Measurements from ENCODE around the gene HOXA10. TPM values are rescaled to one million over a fixed set of nuclear protein-coding genes. Genes with fewer than 3 reads are reported as not detected.
A peak's percentile ranks its signal among the peaks of the same experiment; 100 is the strongest.

The HOXA10 gene
- total RNA-seq, 1 donor from 2014 or later: 27.3 TPM

GRCh38 chr7:27145165-27145913 lies 28.8 kb downstream of the HOXA10 start:
- no peak for DNase-seq (ENCODE audit: low read depth)

GRCh38 chr7:27144781-27145164 lies 29.3 kb downstream of the HOXA10 start:
- no peak for DNase-seq (ENCODE audit: low read depth)

- no peak for DNase-seq (ENCODE audit: low read depth)
Measured at GRCh38 chr7:27143950-27144780, 30.0 kb downstream of the HOXA10 start.

- DNase-seq (ENCODE audit: low read depth): peak; percentile 98
Measured at GRCh38 chr7:27143023-27143949, 30.8 kb downstream of the HOXA10 start, which contains the start of gene HOXA5. HOXA5 (minus strand) TSS chr7:27143681; CDS start chr7:27143607, 74 bp downstream.

- DNase-seq (ENCODE audit: low read depth): no peak
Measured at GRCh38 chr7:27142580-27143022, 31.5 kb downstream of the HOXA10 start.

GRCh38 chr7:27141923-27142579 lies 32.1 kb downstream of the HOXA10 start:
- no peak for DNase-seq (ENCODE audit: low read depth)

GRCh38 chr7:27141137-27141922 lies 32.8 kb downstream of the HOXA10 start:
- DNase-seq (ENCODE audit: low read depth): no peak

- DNase-seq (ENCODE audit: low read depth): no peak
Measured at GRCh38 chr7:27140126-27140857, 33.8 kb downstream of the HOXA10 start.

- DNase-seq (ENCODE audit: low read depth): no peak
Measured at GRCh38 chr7:27139334-27140125, 34.6 kb downstream of the HOXA10 start.

- DNase-seq (ENCODE audit: low read depth): no peak
Measured at GRCh38 chr7:27138985-27139333, 35.2 kb downstream of the HOXA10 start.

GRCh38 chr7:27138472-27138871 lies 35.6 kb downstream of the HOXA10 start:
- no peak for DNase-seq (ENCODE audit: low read depth)

- DNase-seq (ENCODE audit: low read depth): peak; percentile 92
Measured at GRCh38 chr7:27137640-27138315, 36.3 kb downstream of the HOXA10 start.

- DNase-seq (ENCODE audit: low read depth): peak; percentile 94
Measured at GRCh38 chr7:27134392-27134791, 39.7 kb downstream of the HOXA10 start.

- no peak for DNase-seq (ENCODE audit: low read depth)
Measured at GRCh38 chr7:27133409-27134231, 40.5 kb downstream of the HOXA10 start.

GRCh38 chr7:27132978-27133377 lies 41.1 kb downstream of the HOXA10 start:
- DNase-seq (ENCODE audit: low read depth): no peak

- no peak for DNase-seq (ENCODE audit: low read depth)
Measured at GRCh38 chr7:27132214-27132613, 41.9 kb downstream of the HOXA10 start.

GRCh38 chr7:27131390-27131819 lies 42.7 kb downstream of the HOXA10 start:
- DNase-seq (ENCODE audit: low read depth): no peak

Data from renal cortical epithelial cell (primary cell).